ENCODE results near the gene CHD1.

- no peak for TF ChIP-seq RAD21 (IDR thresholded peaks at IDR 0.05; ENCODE audit: low read length)
- TF ChIP-seq CTCF (conservative IDR thresholded peaks at IDR 0.05; ENCODE audit: low read depth, low read length), result no peak
- TF ChIP-seq USF2 (IDR thresholded peaks at IDR 0.05; ENCODE audit: low read depth, low read length), result no peak
- TF ChIP-seq RFX5 (IDR thresholded peaks at IDR 0.05; ENCODE audit: low read depth, low read length), result no peak
- no peak for TF ChIP-seq CEBPB (IDR thresholded peaks at IDR 0.05; ENCODE audit: low read depth, low read length)
- no peak for TF ChIP-seq MAZ (IDR thresholded peaks at IDR 0.05; ENCODE audit: borderline replicate concordance, low read depth, low read length)
- no peak for TF ChIP-seq POLR2A (IDR thresholded peaks at IDR 0.05; ENCODE audit: low read depth, low read length)
- no peak for TF ChIP-seq MXI1 (IDR thresholded peaks at IDR 0.05; ENCODE audit: borderline replicate concordance, low read depth, low read length)
- TF ChIP-seq MAFK (IDR thresholded peaks at IDR 0.05; ENCODE audit: low read depth, low read length), result no peak
Measured at GRCh38 chr5:98880598-98880997, 48.2 kb downstream of the CHD1 start.

Data from IMR-90 (cell line).